ENCODE data around the gene NEAT1.

The NEAT1 gene

DNA sequence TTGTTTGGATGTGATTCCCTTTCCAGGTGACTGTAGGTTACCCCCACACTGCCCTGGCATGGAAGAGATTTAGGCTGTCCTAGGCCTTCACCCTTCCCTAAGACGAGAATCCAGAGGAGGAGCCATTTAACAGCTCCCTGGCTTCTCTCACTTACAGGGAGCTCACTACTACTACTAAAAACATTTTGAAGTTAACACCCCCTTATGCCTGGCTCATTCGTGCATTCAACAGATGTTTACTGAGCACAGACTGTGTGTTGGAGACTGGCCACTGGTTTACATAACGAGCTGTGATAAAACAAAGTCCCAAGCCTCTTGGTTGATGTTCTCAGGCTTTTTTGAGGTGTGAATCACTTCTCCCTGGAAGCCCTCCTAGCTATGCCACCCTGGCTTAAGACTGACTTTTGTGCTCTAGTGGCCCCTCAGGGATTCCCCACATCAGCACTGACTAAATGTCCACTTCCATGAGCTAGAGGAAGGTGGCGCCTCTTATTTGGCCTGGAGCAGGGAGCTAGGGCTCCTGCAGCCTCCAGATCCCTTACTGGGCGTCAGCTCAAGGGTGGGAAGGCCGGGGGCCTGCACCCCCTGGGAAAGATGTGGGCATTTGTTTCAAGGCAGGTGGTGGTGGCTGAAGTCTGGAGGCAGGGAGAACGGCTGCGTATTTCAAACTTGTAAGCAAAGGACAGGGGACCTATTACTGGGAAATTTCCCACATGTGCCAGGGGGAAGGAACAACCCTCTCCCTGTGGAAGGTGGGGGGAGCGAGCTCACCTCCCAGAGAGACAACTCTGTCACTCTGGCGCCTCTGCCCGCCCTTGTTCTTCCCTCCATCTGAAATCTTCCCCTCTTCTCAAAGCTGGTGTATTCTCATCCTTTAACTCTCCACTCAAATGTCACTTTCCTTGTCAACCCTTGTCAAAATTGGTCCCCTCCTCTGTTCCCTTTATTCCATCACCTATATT, 56.9 kb downstream of the NEAT1 start:
- DNase-seq (ENCODE audit: low read depth, low spot score) = no peak

DNA sequence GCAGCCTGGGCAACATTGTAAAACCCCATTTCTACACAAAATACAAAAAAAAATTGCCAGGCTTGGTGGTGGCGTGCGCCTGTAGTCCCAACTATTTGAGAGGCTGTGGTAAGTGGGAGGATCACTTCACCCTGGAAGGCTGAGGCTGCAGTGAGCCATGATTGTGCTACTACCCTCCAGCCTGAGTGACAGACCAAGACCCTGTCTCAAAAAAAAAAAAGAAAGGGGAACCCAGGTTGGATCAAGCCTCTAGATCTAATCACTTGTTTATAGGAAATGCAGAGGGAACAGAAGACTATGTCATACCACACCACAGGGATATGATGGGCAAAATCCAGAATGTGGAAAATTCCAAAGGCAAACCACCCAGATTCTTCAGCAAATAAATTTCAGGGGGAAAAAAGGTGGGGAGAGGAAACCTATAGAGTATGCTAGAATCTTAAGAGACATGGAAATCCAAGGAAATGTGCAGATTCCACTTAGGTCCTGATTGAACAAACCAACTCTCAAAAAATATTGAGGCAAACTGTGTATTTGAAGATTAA, 59.8 kb downstream of the NEAT1 start:
- no peak for DNase-seq (ENCODE audit: low read depth, low spot score)

DNA sequence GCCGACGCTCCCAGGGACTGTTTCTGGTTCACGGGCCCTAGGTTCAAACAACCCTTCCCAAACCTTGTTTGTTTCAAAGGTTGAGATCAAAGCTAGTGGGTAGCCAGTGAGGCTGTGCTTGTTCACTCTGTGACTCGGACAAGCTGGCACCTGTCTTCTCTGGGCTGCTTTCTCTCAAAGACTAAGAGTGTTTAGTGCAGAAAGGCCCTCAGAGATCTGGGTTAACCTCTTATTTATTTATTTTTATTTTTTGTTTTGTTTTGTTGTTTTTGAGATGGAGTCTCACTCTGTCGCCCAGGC, 63.3 kb downstream of the NEAT1 start:
- no peak for DNase-seq (ENCODE audit: low read depth, low spot score)

DNA sequence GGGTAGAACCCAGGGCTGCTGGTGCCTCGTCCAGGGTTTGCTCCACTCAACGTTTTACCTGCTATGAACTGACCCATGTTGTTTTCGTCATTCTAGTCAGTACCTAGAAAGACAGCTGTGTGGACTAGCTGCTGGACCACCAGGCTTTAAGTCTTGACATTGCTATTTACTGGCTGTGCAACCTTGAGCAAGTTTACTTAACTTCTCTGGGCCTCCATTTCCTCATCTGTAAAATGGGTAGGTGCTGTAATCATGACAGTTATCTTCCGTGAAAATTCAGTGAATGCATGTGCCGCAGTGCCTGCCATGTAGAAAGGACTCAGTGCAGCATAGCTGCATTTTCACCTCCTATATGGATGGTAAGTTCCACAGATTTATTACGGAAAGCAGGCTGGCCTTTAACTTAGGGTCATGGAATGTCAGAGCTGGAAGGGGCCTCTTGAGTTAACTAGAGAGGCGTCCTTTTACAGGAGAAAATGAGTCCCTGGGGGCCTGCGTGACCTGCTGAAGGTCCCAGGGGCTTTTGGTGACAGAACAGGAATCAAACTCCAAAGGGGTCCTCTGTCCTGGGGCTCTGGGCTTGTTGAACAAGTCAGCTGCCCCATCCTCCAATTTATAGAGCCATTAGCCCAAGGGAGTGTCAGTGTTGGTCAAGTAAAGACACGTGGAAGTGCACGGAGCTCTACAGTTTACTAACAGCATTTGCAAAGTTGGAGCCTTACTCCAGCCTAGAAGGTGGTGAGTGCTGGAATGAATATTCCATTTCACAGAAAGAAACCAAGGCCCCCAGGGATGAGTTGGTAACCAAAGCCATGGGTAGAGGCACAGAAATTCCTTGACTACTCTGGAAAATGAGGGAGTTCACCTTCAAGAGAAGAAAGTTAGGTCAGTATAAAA, 64.2 kb downstream of the NEAT1 start:
- DNase-seq (ENCODE audit: low read depth, low spot score) = no peak

DNA sequence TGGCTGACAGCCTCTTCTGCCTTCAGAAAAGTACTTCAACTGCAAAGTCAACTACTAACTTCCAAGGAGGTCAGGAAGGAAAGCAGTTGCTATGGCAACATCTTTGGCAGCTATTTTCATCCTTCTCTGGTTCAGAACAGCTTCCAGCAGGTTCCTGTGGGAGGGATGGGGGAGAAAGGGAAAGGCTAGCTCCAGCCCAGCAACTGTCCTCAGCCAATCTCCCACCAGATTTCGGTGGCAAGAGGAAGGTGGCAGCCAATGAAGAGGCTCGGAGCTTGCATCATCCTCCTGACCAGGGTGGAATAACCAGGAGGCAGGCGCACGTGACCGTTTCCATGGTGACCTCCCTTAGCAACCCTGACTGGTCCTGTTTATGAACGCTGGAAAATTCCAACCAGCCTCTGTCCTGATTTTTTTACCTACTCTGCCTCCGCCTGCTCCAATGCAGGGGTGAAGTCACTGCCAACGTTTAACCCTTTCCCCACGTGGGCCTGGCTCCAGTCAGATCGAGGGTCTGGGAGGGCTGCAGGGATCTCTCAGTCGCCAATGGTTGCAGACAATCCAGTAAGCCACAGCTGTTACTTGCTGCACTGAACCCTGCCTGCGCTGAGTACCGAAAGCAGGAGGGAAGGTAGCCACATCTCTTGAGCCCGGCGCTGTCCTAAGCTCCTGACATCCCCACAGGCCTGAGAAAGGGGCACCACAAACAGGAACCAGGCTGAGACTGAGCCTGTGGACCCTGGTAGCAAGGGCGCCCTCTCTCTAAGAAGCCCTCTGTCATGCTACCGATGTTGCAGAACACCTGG, 65.1 kb downstream of the NEAT1 start:
- DNase-seq (ENCODE audit: low read depth, low spot score) = peak; percentile 100

DNA sequence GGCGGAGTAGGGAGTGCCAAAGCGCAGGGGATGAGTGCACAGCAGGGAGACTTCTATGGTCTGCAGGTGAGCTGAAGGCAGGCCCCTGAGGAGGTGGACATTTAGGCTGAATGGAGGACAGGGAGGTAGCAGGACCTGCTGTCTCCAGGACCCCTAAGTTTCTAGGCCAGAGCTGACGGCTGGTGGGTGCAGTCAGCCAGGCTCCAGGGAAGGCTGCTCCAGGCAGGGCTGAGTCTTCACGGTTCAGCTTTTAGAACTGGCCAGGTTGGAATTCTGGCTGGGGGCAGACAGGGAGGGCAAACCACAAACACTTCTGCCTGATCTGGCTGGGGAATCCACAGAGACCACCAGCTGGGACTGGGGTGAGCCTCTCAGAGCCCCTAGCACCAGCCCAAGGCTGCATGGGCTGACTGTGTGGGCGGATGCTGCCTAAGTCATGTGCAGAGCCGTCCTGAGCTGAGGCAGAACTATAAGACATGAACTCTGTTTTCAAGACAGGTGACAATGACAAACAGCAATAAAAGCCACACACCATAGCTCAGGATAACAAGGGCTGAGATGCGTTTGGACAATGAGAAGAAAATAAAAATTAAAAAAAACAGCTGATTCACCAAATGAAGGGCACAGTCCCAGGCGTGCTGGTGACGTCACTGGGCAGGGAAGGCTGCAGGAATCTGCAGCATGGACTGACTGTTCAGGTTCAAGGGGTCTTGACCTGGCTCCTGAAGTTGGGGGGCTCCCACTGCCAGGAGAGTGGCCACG, 65.9 kb downstream of the NEAT1 start:
- no peak for DNase-seq (ENCODE audit: low read depth, low spot score)

DNA sequence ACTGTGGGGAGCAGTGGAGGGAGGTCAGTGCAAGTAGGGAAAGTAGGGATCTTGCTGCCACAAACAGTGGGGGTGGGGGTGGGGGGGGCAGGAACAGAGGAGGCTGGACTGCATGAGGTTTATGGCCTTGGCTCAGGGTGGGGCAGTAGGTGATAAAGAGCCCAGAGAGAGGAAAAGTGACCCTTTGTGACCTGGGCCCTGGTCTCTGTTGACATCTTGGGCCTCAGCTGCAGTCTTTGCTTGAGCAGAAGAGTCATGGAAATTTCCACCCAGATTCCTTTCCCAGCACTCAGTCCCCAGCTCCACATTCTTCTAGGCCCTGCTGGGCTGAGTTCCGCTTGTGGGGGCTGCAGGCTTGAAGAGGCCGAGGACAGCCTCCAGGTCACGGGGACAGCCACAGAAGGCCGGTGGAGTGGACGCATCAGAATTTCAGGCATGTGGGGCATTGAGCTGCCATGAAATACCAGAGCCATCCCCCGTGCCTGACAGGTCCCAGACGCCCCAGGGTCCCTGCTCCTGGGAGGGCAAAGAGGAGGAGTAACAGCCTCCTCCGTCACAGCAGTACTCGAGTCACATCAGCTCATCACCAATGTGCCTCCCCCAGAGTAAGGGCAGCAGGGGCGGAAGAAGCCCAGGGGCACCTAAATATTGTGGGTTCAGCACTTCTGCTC, 66.6 kb downstream of the NEAT1 start:
- no peak for DNase-seq (ENCODE audit: low read depth, low spot score)

DNA sequence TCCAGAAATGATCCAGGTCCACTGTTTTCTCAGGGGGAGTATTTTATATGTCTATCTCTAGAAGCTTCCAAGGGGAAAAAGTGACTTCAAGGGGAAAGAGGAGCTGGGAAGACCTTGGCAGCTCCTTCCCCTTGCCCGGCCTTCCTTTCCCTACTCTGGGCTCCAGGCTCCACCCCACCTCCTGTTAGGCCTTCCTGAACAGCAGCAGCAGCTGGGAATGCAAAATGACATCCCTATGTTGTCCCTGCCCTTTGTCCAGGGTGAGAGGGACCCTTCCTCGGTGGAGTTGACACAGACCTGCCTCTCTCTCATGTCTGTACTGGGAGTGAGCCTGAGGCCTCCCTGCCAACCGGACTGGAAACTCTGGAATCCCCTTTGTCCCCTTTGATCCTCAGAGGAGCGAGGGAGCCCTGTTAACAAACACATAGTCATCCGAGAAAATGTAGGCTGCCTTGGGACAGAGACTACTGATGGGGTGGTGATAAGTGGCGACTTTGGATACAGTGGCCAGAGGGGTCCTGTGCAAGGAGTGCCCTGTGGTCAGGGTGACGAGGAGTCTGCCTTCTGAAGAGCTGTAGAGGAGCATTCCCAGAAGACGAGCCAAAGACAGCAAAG, 67.2 kb downstream of the NEAT1 start:
- no peak for DNase-seq (ENCODE audit: low read depth, low spot score)

DNA sequence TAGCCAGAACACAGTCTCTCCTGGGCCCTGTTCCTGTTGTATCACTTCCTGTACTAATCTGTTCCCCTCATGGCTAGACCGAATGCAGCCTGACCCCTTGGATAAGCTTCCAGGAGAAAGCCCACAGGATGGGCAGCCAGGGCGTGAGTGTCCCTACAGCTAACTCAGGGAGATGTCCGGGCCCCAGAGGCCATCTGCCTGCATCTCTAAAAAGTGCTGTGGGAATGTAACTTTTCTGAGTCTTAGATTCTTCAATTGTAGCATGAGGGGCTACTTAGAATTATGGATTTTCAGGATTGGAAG, 68.5 kb downstream of the NEAT1 start:
- no peak for DNase-seq (ENCODE audit: low read depth, low spot score)

DNA sequence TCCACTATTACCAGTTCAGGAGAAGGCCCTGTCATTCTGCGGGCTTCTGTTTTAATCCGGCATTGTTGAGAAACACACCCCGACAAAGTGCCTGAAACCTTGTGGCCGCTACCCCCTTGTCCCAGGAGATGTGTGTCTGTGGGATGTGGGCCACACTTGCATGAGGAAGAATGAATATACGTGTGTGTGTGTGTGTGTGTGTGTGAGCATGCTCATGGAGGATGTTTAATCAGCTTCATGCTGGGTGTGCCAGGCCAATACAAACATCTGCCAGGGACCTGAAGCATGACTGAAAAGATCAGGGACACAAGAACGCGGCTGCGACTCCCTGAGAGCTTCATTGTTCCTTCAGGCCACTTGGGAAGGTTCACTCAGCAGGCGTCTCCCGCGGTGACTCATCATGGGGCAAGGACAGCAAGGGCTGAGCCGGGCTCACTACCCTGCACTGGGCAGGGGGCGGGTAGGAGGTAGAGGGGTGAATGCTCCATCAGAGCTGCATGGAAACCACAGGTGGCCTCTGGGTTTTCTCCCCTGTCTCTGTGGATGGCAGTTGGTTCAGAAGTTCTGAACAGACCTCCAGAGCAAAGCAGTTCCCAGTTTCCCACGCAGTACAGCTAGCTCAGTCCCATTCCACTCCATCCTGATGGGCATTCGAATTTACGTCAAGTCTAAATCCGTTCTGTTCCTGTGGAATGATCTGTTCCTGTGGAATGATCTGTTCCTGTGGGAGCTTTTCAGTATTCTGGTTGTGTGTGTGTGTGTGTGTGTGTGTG, 69.2 kb downstream of the NEAT1 start:
- peak; percentile 84 for DNase-seq (ENCODE audit: low read depth, low spot score)

DNA sequence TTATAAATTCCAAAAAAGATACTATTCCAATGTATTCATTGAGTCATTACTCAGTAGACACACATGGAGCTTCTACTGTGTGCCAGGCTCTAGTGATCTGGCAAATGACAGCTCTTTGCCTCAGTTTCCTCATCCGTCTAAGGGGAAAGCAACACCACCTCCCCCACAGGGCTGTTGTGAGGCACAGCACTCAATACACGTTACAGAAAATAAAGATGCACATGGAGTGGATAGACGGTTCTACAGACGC, 69.7 kb downstream of the NEAT1 start:
- no peak for DNase-seq (ENCODE audit: low read depth, low spot score)

DNA sequence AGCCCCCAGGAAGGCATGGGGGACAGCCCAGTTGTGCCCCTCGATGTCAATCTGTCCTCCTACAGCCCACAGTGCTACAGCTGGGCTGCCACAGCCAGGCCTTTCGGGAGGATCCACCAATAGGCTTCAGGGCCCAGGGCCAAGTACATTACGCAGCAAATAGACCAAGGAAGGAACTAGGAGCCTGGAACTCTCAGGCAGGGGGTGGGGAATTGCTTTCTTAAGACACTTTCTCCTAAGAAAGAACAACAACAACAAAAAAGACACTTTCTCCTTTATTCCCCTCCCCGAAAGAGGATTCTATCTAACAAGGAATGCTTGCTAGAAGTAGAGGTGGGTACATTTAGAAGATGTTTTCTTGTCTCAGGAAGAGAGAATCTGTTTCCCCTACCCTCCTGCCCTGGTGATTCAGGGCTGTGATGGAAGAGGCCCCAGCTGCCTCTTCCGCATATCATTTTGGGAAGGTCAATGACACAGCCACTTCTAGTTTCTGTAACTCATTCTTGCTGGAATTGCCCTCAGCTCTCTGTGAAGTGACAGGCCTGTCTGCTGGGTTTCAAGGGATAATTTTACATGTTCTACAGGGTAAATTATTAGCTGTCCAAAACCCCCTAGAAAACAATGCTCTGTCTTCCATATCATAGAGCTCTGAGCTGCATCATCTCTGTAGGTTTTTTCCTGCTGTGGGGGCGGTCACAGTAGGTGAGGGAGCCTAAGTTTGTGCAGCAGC, 70.2 kb downstream of the NEAT1 start:
- DNase-seq (ENCODE audit: low read depth, low spot score) = no peak

DNA sequence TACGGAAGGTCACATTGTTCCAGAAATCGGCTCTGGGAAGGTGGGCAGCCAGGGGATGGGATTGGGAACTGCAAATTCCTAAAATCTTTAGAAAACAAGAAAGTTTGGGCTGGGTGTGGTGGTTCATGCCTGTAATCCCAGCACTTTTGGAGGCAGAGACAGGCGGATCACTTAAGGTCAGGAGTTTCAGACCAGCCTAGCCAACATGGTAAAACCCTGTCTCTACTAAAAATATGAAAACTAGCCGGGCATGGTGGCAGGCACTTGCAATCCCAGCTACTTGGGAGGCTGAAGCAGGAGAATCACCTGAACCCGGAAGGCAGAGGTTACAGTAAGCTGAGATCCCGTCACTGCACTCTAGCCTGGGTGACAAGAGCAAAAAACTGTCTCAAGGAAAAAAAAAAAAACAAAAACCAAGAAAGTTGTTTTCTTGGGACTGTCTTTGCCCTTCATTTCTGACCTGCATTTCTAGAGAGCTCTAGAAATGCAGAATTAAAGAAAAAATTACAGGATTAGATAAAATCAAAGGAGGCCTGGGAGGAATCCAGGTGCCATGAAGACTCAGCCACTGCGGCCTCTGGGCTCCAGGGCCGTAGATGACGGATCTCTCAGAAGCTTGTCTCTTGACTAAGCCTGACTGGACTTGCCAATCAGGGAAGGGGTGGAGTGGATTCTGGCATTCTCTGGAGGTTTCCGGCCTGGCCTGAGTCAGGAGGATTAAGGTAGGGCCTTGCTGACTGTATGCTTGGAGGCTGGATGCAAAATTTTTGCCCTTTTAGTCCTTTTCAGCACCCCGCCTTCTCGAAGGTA, 71.0 kb downstream of the NEAT1 start:
- DNase-seq (ENCODE audit: low read depth, low spot score) = no peak

Data from brain pericyte (primary cell).